Measurements from ENCODE around the gene PLA2G4E.

The PLA2G4E gene

GRCh38 chr15:42021593-42021992 is 751 bp upstream of the PLA2G4E start:
- no peak for DNase-seq (ENCODE audit: low spot score)

- DNase-seq (ENCODE audit: low spot score) = peak; percentile 42
These were observed 2.3 kb downstream of the PLA2G4E start for GRCh38 chr15:42018306-42019224.

- no peak for DNase-seq (ENCODE audit: low spot score)
These were observed 3.9 kb downstream of the PLA2G4E start for GRCh38 chr15:42016971-42017370.

GRCh38 chr15:42014406-42014805 is 6.4 kb downstream of the PLA2G4E start:
- no peak for DNase-seq (ENCODE audit: low spot score)

GRCh38 chr15:42012928-42013482 is 7.8 kb downstream of the PLA2G4E start:
- no peak for DNase-seq (ENCODE audit: low spot score)

- no peak for DNase-seq (ENCODE audit: low spot score)
These were observed 8.6 kb downstream of the PLA2G4E start for GRCh38 chr15:42012241-42012640.

- no peak for DNase-seq (ENCODE audit: low spot score)
These were observed 9.8 kb downstream of the PLA2G4E start for GRCh38 chr15:42011074-42011473.

GRCh38 chr15:42010434-42010833 is 10.4 kb downstream of the PLA2G4E start:
- no peak for DNase-seq (ENCODE audit: low spot score)

GRCh38 chr15:42009474-42009873 is 11.4 kb downstream of the PLA2G4E start:
- DNase-seq (ENCODE audit: low spot score) = no peak

- DNase-seq (ENCODE audit: low spot score) = no peak
These were observed 11.8 kb downstream of the PLA2G4E start for GRCh38 chr15:42009022-42009421.

- DNase-seq (ENCODE audit: low spot score) = no peak
These were observed 13.5 kb downstream of the PLA2G4E start for GRCh38 chr15:42007386-42007785.

- no peak for DNase-seq (ENCODE audit: low spot score)
These were observed 18.5 kb downstream of the PLA2G4E start for GRCh38 chr15:42002333-42002732.

GRCh38 chr15:42001236-42001635 is 19.6 kb downstream of the PLA2G4E start:
- no peak for DNase-seq (ENCODE audit: low spot score)

- DNase-seq (ENCODE audit: low spot score) = no peak
These were observed 21.3 kb downstream of the PLA2G4E start for GRCh38 chr15:41999290-42000285.

- no peak for DNase-seq (ENCODE audit: low spot score)
These were observed 23.0 kb downstream of the PLA2G4E start for GRCh38 chr15:41997845-41998244.

- no peak for DNase-seq (ENCODE audit: low spot score)
These were observed 23.8 kb downstream of the PLA2G4E start for GRCh38 chr15:41996921-41997592.

GRCh38 chr15:41996376-41996775 is 24.5 kb downstream of the PLA2G4E start:
- no peak for DNase-seq (ENCODE audit: low spot score)

- no peak for DNase-seq (ENCODE audit: low spot score)
These were observed 25.4 kb downstream of the PLA2G4E start for GRCh38 chr15:41995476-41995855.

GRCh38 chr15:41994772-41995475 is 25.9 kb downstream of the PLA2G4E start:
- no peak for DNase-seq (ENCODE audit: low spot score)

GRCh38 chr15:41994171-41994650 is 26.6 kb downstream of the PLA2G4E start:
- DNase-seq (ENCODE audit: low spot score) = no peak
